Hematopoietic multipotent progenitor cell treated with erythropoietin and hydrocortisone succinate and interleukin-3 and kit ligand, for 8 days (in vitro differentiated cells): Measurements from ENCODE around the gene ANKS3.

ENCODE experiments used
- DNase-seq: peaks from one replicate; pipeline ENCODE4 v3.0.0-alpha.2; 2015

Gene ANKS3

GRCh38 chr16:4682616-4683254 lies 51.3 kb downstream of the ANKS3 start:
- peak; percentile 18 for DNase-seq

GRCh38 chr16:4682084-4682591 lies 51.9 kb downstream of the ANKS3 start:
- no peak for DNase-seq

DNA sequence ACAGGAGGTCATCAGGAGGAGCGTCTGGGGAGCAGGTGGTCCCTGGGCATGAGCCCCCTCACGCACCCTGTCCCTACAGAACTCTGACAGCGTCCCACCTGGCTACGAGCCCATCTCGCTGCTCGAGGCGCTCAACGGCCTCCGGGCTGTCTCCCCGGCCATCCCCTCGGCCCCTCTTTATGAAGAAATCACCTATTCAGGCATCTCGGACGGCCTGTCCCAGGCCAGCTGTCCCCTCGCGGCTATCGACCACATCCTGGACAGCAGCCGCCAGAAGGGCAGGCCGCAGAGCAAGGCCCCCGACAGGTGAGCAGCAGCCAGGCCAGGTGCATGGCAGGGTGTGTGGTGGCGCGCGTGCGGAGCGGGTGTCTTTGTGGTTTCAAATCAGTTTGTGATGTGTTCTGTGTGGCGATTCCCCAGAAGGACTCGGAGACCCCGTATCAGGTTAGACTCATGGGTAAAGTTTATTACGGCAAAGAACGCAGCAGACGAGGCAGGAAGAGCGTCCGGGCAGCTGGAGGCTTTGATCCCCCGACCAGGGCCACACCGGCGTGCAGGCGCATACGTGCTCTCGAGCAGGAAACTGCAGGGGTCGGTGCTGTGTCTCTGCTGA lies 52.5 kb downstream of the ANKS3 start:
- no peak for DNase-seq

DNA sequence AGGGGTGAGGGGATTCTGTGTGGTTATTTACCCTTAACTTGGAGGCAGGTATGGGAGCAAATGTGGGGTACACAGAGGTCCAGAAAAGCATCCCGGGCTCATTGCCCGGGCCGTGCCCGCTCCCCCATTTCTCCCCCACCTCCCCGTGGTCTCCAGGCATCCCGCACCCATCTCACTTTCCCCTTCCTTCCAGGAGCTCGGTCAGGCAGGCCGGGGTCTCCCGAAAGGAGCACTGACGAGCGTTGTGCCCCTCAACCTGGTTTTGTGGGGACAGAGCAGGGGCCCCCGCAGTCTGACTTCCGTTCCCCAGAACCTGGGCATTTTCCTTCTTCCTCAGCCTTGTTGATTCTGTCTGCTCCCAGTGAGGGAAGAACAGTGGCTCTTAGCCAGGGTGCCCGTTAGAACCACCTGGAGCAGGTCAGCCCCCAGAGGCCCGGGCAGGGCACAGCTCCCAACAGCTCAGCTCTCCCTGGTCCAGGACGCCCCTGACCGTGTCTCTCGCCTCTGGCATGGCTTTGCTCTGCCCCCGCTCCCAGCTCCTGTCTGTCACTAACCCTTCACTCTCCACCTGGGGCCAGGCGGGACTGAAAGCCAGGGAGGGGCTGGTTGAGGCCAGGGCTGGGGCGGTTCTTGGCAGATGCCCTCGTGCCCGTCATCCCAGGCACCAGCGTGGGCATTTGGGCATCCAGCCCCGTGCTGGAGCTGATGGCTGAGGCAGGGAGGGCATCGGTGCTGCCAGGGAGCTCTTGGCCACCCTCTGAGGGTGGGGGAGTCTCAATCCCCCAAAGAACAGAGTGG lies 53.2 kb downstream of the ANKS3 start:
- no peak for DNase-seq

DNA sequence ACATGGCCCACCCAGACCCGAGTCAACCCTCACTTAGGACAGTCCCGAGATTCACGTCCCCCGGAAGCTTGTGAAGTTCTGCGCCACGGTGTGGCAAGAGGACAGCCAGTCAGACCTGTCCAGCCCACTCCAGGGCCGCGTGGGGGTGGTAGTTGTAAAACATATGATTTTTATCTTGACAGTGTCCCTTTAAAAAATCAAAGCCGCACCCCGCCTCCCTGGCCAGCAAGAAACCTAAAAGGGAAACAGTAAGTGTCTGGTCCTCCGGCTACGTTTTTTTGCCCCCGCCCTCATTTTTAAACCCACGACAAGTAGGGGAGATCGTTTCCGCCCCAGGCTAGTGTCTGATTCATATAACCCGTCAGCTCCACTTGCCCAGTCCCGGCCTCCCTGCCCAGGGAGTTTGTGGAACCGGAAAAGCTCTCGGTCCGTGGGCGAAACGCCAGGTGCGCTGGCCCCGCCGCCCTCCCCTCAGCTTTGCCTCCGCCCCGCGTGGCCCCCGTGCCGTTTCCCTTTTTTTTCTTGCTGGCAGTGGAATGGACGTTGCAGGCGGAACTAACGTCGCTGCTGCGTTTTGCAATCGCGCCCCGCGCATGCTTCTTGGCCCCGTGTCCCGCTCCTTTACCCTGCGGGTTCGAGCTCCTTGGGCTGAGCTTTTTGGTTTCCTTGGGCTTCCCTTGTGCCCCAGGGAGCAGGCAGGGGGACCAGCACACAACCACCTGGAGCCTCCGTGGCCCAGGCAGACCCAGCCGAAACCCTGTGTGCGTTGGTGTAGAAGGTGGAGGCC lies 54.0 kb downstream of the ANKS3 start:
- no peak for DNase-seq

DNA sequence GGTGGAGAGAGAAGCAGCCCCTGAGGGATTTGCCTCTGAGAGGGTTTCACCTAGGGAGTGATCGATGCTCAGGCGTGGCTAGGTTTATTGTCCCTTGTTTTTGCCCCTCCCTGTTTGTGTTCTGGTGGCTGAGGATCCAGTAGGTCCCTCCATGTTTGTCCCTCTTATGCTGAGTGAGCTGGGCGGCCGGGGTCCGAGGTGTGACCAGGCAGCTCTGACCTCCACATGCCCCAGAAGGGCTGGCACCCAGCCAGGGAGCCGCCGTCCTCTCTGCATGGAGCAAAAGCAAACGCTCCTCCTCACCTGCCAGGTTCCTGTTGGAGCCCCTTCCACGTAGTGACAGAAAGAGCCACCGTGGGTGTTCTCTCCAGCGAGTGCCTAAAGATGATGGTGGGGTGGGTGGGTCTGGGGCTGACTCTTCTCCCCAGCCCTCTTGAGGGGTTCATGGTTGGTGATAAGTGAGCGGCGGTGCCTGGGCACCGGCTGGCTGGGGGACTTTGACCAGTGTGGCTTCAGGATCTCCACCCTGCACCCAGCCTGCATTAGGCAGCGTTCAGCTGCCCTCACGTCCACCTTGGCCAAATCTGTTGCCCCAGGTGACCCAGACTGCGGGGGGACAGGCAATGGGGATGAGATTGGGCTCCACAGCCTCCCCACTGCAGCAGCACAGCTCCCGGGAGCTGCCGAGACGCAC lies 54.8 kb downstream of the ANKS3 start:
- DNase-seq = no peak

DNA sequence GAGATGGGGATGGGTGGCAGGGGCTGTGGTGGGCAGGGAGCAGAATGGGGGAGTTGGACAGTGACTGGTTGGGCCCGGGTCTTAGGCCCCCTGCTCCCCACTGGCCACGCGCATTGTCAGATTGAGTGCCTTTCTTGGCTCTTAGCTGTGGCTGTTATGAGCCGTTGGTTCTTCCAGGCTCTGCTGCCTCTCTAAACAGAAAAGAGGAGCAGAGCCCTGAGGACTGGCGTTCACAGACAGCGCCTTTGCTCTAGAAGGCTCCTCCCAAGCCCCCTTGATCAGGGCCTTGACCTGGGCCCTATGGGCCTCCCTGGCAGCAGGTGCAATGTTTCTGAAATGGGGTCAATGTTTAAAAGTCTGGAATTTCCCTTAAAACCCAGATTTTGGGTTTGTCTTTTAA lies 55.5 kb downstream of the ANKS3 start:
- no peak for DNase-seq

GRCh38 chr16:4677994-4678393 lies 56.1 kb downstream of the ANKS3 start:
- DNase-seq = no peak

DNA sequence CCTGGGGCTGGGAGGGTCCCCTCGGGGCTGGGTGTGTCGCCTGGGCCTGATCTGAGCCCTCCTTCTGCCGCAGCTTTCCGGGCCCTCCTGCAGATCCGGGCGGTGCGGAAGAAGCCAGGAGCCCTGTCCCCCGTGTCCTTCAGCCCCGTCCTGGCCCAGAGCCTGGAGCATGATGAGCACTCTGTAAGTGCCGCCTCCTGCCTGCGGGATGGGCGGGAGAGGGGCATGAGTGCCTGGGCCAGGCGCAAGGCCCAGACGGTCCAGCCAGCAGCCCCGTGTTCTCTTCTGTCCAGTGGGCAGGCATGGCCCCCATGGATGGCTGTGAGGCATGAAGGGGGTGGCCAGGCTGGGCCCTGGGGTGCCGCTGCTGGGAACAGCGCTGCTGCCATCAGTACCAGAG lies 56.7 kb downstream of the ANKS3 start:
- no peak for DNase-seq

DNA sequence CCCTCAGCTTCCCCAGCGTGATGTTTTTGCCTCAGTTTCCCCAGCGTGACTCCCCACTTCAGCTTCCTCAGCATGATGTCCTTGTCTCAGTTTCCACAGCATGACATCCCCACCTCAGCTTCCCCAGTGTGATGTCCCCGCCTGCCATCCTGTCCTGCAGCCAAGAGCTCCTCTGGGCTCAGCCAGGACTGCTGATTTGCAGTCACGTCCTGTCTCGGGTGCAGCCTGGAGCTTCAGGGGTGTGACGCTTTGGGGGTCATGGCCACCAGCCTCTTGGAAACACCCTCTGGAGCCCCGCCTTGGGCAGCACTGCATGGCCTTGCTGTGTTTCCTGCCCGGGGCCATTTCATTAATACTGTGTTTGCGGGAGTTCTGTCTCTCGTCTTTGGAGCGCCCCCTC lies 57.2 kb downstream of the ANKS3 start:
- no peak for DNase-seq

GRCh38 chr16:4675864-4676786 lies 57.9 kb downstream of the ANKS3 start:
- no peak for DNase-seq

- no peak for DNase-seq
These were observed 59.0 kb downstream of the ANKS3 start for GRCh38 chr16:4674926-4675530.

DNA sequence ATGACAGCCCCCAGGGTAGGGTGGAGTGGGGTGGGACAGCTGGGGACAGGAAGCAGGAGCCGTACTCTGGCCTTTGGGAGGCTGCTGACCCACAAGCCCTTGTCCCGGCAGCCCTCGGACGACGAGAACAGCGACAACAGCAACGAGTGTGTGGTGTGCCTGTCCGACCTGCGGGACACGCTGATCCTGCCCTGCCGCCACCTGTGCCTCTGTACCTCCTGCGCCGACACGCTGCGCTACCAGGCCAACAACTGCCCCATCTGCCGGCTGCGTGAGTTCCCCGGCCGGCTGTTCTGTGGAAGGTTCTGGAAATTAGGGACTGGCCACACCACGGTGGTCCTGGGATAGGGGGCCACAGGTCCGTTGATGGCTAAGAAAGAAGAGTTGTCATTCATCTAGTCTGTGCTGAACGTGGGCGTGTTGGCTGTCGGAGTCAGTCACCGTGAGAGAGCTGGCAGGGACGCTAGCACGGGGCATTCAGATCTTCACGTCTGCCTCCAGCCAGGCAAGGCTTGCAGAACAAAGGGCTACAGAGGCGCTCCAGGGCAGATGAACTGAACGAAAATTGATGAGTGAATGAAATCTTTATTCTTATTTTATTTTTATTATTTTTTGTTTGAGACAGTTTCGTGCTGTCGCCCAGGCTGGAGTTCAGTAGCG lies 60.6 kb downstream of the ANKS3 start:
- DNase-seq = no peak

DNA sequence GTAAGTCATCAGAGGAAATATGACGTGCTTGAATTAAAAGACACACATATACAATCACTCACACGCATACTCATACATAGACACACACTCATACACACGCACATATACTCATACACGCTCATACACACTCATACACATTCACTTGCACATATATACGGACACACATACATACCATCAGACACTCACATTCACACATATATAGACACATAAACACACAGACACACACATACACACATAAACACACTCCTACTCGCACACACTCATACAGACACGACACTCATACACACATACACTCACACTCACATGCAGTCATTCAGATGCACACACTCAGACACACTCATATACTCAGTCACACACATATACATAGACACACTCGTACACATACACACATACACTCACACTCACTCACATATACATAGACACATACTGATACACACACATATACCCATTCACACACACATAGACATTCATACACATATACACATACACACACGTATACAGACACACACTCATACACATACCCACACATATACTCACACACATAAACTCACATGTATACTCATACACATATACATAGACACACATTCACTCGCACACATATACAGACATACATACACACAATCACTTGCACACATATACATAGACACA lies 65.6 kb downstream of the ANKS3 start:
- no peak for DNase-seq

DNA sequence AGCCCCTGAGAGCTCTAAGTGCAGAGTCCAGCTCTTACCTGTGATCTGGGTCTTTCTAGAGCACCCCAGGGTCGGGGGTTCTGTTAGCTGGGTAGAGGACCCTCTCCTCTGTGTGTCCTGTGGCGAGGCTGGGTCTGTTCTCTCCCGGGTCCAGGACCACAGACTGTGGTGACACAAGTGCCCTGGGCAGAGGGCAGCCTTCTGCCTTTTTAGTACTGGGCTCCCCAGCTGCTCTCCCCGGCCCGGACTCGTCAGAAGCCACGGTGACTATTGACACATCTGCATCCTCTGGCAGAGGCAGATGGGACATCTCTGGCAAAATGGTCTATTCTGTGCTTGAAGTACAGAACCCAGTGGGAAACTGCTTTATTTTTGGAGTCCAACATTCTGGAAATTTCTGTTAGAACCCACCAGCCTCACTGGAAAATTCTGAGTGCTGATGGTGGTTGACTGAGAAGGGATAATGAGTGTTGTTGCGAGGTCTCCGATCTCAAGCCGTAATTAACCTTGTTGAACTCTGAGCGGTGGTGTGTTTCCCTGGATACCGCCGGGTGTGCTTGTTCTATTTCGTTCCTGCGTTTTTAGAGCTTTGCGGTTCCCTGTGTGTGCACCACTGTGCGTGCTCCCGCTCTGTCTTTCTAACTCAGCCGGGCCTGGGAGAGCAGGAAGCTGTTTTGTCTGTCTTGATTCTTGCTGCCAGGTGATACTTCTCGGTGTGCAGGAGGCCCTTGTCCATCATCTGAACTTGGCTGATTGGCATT lies 66.7 kb downstream of the ANKS3 start:
- DNase-seq = no peak

DNA sequence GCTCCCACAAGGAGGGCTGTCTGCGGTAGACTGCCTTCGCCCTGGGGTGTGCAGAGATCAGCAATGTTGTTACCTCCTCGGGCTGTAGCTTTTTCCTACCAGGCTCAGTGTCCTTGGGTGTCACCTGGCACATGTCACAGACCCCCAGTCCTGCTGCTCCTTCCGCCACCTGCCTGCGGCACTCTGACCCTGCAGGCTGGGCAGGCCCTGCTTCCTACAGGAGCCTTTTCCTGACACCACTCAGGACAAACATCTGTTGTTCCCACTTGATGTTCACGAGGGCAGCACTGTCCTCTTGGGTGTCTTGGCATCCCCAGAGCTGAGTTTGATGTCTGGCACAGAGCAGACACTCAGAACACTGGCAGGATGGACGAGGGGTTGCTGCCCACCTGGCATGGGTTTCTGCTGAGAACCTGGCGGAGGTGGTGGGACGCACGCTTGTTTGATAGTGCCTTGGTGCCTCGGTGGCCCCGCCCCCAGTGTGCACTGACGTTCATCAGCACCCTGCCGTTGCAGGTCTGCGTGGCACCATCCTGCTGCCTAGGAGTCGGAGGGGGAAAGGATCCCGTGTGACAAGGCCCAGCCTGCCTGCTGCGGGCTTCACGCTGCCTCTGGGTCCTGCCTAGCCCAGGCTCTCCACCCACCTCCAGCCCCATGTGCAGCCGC lies 67.4 kb downstream of the ANKS3 start:
- DNase-seq = no peak

DNA sequence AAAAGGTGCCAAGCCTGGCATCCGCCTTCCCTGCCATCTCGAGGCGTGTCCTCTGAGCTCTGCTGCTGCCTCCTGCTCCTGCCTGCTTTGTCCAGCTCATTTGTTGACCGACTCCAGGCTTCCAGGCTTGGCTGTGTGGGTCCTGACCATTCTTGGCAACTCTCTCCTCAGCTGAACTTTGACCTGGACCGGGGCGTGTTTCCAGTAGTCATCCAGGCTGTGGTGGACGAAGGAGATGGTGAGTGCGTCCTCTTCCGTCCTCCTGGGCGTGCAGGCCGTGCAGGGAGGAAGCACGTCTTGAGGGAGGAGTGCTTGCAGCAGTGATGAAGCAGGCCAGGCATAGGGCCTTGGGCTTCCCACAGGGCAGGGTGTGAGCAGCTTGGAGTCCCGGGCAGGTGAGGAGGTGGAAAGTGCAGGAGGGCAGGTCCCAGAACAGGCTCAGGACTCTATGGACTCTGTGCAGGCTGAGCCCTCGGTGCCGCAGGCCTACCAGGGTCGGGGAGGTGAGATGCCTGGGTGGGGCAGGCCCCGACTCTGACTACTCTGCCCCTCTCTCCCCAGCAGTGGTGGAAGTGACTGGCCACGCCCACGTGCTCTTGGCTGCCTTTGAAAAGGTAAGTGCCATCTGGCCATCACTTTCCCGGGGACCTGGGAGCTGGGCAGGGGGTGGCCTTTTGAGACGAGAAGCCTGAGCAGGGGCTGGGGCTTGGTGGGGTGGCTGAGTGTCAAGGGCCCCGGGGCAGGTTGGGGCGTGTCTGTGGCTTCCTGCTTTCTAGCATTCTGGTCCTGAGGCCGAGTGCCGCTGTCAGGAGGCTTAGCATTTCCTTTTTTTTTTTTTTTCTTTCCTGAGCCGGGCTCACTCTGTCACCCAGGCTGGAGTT lies 69.3 kb downstream of the ANKS3 start:
- no peak for DNase-seq
